DND-41 (cell line): Measurements from ENCODE around the gene NTM.

Experiments used
- ATAC-seq: fragments of 200-7000 bp; cut with Tn5 transposase; 3 replicates; pipeline ENCODE4 v1.9.1; 2021; ENCODE audit warnings: low read depth; ENCODE audit not compliant: insufficient read depth
- DNase-seq: peaks from one replicate; pipeline ENCODE4 v3.0.0-alpha.2; 2020
- H2AFZ ChIP-seq: 2 replicates; pipeline ENCODE4 v1.6.0; 2012; ENCODE audit warnings: low read depth, low read length
- H3K27ac ChIP-seq: 2 replicates; pipeline ENCODE4 v1.5.1; 2012; ENCODE audit warnings: low read length, inconsistent platforms
- H3K27me3 ChIP-seq: fragments of 200-600 bp; sonication (generic); 2 replicates; pipeline ENCODE4 v1.6.0; 2012; ENCODE audit warnings: low read length, mild to moderate bottlenecking, inconsistent platforms; ENCODE audit not compliant: insufficient read depth, poor library complexity
- H3K36me3 ChIP-seq: 2 replicates; pipeline ENCODE4 v1.5.1; 2012; ENCODE audit warnings: low read length, inconsistent platforms; ENCODE audit not compliant: insufficient read depth
- H3K4me1 ChIP-seq: 2 replicates; pipeline ENCODE4 v1.5.1; 2012; ENCODE audit warnings: mild to moderate bottlenecking, low read length; ENCODE audit not compliant: insufficient read depth
- H3K4me2 ChIP-seq: 2 replicates; pipeline ENCODE4 v1.6.0; 2012; ENCODE audit warnings: mild to moderate bottlenecking, moderate library complexity, low read length, inconsistent platforms; ENCODE audit not compliant: insufficient read depth
- H3K4me3 ChIP-seq, 2 experiments: fragments of 200-600 bp in 1 of 2; shearing (Covaris generic) in 1 of 2; 2 replicates each; pipeline ENCODE4 v1.5.1; 2012 to 2016; ENCODE audit warnings: inconsistent platforms in 2 of 2, low read length in 2 of 2, mild to moderate bottlenecking in 2 of 2, low read depth in 1 of 2, moderate library complexity in 1 of 2
- H3K79me2 ChIP-seq: 2 replicates; pipeline ENCODE4 v1.6.0; 2012; ENCODE audit warnings: low read length, inconsistent platforms; ENCODE audit not compliant: insufficient read depth
- H3K9ac ChIP-seq: 2 replicates; pipeline ENCODE4 v1.6.0; 2012; ENCODE audit warnings: low read depth, mild to moderate bottlenecking, inconsistent platforms, low read length, moderate library complexity
- H3K9me3 ChIP-seq: 2 replicates; pipeline ENCODE4 v1.5.1; 2012; ENCODE audit warnings: low read length, moderate library complexity, mild to moderate bottlenecking, inconsistent platforms; ENCODE audit not compliant: insufficient read depth, severe bottlenecking
- H4K20me1 ChIP-seq: 2 replicates; pipeline ENCODE4 v1.6.0; 2012; ENCODE audit warnings: low read length; ENCODE audit not compliant: insufficient read depth
- EZH2 ChIP-seq: IDR thresholded peaks from 3 replicates; pipeline ENCODE4 v1.6.1; 2012; ENCODE audit warnings: borderline replicate concordance, low read depth, mild to moderate bottlenecking, moderate library complexity, low read length, inconsistent platforms; ENCODE audit not compliant: severe bottlenecking
- TF ChIP-seq, protein P1 (sequence below): IDR thresholded peaks from 2 replicates; pipeline ENCODE4 v1.5.1; 2012; ENCODE audit warnings: borderline replicate concordance, low read length, moderate library complexity, mild to moderate bottlenecking; ENCODE audit not compliant: poor library complexity, severe bottlenecking; ENCODE audit errors: extremely low read depth

Gene NTM

GRCh38 chr11:131833366-131833765 is 463.0 kb downstream of the NTM start:
- no peak overlapping the region for H2AFZ ChIP-seq
- DNase-seq (no peak), ATAC-seq (no peak)
- no peaks in the 10 kb centered on the region for H3K36me3 ChIP-seq
- no peak overlapping the region for H3K4me2 ChIP-seq
- no peaks in the 10 kb centered on the region for H3K4me1 ChIP-seq
- H3K79me2 ChIP-seq = no peaks in the 10 kb centered on the region
- H3K9me3 ChIP-seq = no peaks in the 10 kb centered on the region
- no peak for TF ChIP-seq EZH2
- TF ChIP-seq, protein P1, sequence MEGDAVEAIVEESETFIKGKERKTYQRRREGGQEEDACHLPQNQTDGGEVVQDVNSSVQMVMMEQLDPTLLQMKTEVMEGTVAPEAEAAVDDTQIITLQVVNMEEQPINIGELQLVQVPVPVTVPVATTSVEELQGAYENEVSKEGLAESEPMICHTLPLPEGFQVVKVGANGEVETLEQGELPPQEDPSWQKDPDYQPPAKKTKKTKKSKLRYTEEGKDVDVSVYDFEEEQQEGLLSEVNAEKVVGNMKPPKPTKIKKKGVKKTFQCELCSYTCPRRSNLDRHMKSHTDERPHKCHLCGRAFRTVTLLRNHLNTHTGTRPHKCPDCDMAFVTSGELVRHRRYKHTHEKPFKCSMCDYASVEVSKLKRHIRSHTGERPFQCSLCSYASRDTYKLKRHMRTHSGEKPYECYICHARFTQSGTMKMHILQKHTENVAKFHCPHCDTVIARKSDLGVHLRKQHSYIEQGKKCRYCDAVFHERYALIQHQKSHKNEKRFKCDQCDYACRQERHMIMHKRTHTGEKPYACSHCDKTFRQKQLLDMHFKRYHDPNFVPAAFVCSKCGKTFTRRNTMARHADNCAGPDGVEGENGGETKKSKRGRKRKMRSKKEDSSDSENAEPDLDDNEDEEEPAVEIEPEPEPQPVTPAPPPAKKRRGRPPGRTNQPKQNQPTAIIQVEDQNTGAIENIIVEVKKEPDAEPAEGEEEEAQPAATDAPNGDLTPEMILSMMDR = no peak
- no peak overlapping the region for H3K27ac ChIP-seq
- no peak overlapping the region for H3K9ac ChIP-seq
- H3K27me3 ChIP-seq = no peaks in the 10 kb centered on the region
- H4K20me1 ChIP-seq = no peaks in the 10 kb centered on the region
- no peak overlapping the region for H3K4me3 ChIP-seq

- no peak overlapping the region for H3K9ac ChIP-seq
- H3K9me3 ChIP-seq = no peaks in the 10 kb centered on the region
- DNase-seq (no peak), ATAC-seq (no peak)
- no peak for TF ChIP-seq EZH2
- TF ChIP-seq, protein P1 = no peak
- H3K4me2 ChIP-seq = no peak overlapping the region
- no peaks in the 10 kb centered on the region for H4K20me1 ChIP-seq
- no peaks in the 10 kb centered on the region for H3K79me2 ChIP-seq
- no peak overlapping the region for H3K4me3 ChIP-seq
- H3K36me3 ChIP-seq = no peaks in the 10 kb centered on the region
- no peaks in the 10 kb centered on the region for H3K4me1 ChIP-seq
- H3K27ac ChIP-seq = no peak overlapping the region
- peaks cover 8% of the 10 kb centered on the region for H3K27me3 ChIP-seq
- H2AFZ ChIP-seq = no peak overlapping the region
These were observed 467.1 kb downstream of the NTM start for GRCh38 chr11:131837562-131837961.

GRCh38 chr11:131838016-131838415 is 467.6 kb downstream of the NTM start:
- peaks cover 8% of the 10 kb centered on the region for H3K27me3 ChIP-seq
- H3K79me2 ChIP-seq = no peaks in the 10 kb centered on the region
- no peaks in the 10 kb centered on the region for H3K9me3 ChIP-seq
- H3K27ac ChIP-seq = no peak overlapping the region
- TF ChIP-seq, protein P1 = no peak
- TF ChIP-seq EZH2 = no peak
- no peak for ATAC-seq
- no peaks in the 10 kb centered on the region for H3K4me1 ChIP-seq
- no peaks in the 10 kb centered on the region for H4K20me1 ChIP-seq
- no peak overlapping the region for H3K4me2 ChIP-seq
- no peak overlapping the region for H3K9ac ChIP-seq
- no peaks in the 10 kb centered on the region for H3K36me3 ChIP-seq
- no peak for DNase-seq
- no peak overlapping the region for H3K4me3 ChIP-seq
- no peak overlapping the region for H2AFZ ChIP-seq

GRCh38 chr11:131839326-131839725 is 468.9 kb downstream of the NTM start:
- H2AFZ ChIP-seq = no peak overlapping the region
- no peaks in the 10 kb centered on the region for H3K4me1 ChIP-seq
- H3K79me2 ChIP-seq = no peaks in the 10 kb centered on the region
- peaks cover 8% of the 10 kb centered on the region for H3K27me3 ChIP-seq
- no peaks in the 10 kb centered on the region for H3K36me3 ChIP-seq
- TF ChIP-seq, protein P1 = no peak
- no peak for TF ChIP-seq EZH2
- no peak overlapping the region for H3K4me2 ChIP-seq
- no peak overlapping the region for H3K9ac ChIP-seq
- no peak overlapping the region for H3K27ac ChIP-seq
- no peaks in the 10 kb centered on the region for H3K9me3 ChIP-seq
- H4K20me1 ChIP-seq = no peaks in the 10 kb centered on the region
- ATAC-seq (no peak), DNase-seq (no peak)
- no peak overlapping the region for H3K4me3 ChIP-seq
